Bronchial epithelial cell (primary cell): Measurements from ENCODE around the gene ENPP1. TPM values are rescaled to one million over a fixed set of nuclear protein-coding genes. Genes with fewer than 3 reads are reported as not detected.
A peak's percentile ranks its signal among the peaks of the same experiment; 100 is the strongest.

Source experiments
- DNase-seq: peaks from one replicate; pipeline ENCODE4 v3.0.0-alpha.2; 2010; ENCODE audit warnings: low read depth
- FAIRE-seq: peaks from 2 replicates; lab custom pipeline; 2011; peaks lifted over from hg19 to GRCh38; lab: Jason Lieb, UNC
- H3K27me3 ChIP-seq: 2 replicates; pipeline ENCODE4 v1.5.1; 2011; ENCODE audit warnings: low read length; ENCODE audit not compliant: control insufficient read depth, insufficient read depth
- H3K36me3 ChIP-seq: 2 replicates; pipeline ENCODE4 v1.5.1; 2011; ENCODE audit warnings: low read length; ENCODE audit not compliant: control insufficient read depth, insufficient read depth
- H3K4me3 ChIP-seq: 2 replicates; pipeline ENCODE4 v1.5.1; 2011; ENCODE audit warnings: mild to moderate bottlenecking, low read depth, low read length, control low read depth
- total RNA-seq: library from RNA; depleted of rRNA; stranded (reverse); fragments of >200 nt; gene quantifications from 2 replicates; pipeline ENCODE4 v1.2.1, GENCODE V29; 2014
- TF ChIP-seq, protein P1 (sequence below): IDR thresholded peaks from 2 replicates; pipeline ENCODE4 v1.5.1; 2011; ENCODE audit warnings: mild to moderate bottlenecking, moderate library complexity, low read length, control low read depth, inconsistent platforms; ENCODE audit not compliant: insufficient read depth, severe bottlenecking

Gene ENPP1
- total RNA-seq: under 0.01 and 0.26 TPM in 2 replicates

DNA sequence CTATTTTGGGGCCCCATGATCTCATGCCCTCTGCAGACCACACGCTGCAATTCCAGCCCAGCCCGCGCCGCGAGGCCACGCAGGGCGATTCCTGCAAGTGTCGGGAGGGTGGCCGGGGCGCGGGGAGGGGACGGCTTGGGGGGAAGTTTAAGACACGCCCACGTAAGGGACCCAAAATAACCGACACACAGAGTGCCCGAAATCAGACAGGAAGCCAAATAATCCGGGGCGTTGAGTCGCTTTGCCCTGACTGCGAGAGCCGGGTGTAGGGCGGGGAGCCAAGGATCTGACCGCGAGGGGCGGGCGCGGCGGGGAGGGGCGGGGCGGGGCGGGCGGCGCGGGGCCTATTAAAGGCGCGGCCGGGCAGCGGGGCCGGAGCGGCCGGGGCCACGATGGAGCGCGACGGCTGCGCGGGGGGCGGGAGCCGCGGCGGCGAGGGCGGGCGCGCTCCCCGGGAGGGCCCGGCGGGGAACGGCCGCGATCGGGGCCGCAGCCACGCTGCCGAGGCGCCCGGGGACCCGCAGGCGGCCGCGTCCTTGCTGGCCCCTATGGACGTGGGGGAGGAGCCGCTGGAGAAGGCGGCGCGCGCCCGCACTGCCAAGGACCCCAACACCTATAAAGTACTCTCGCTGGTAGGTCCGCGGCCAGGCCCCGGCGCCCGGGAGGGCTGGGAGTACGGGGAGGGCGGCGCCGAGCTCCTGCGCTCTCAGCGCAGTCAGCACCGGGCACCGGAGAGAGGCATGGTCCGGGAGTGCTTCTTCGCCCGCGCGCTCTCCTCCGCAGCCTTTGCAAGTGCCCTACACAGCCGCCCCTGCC, at the start of gene ENPP1:
Gene ENPP1, plus strand, starts transcription at position 377 of the 816 bp plus-strand sequence. Its CDS starts 16 bp downstream, at position 393.
- DNase-seq (peak; percentile 20), FAIRE-seq (no peak)
- Histone ChIP-seq H3K4me3 (peak within 1 kb of the TSS; percentile 47), H3K27me3 (peaks cover 2% of the 10 kb centered on the region), H3K36me3 (no peaks in the 10 kb centered on the region)
- TF ChIP-seq, protein P1, sequence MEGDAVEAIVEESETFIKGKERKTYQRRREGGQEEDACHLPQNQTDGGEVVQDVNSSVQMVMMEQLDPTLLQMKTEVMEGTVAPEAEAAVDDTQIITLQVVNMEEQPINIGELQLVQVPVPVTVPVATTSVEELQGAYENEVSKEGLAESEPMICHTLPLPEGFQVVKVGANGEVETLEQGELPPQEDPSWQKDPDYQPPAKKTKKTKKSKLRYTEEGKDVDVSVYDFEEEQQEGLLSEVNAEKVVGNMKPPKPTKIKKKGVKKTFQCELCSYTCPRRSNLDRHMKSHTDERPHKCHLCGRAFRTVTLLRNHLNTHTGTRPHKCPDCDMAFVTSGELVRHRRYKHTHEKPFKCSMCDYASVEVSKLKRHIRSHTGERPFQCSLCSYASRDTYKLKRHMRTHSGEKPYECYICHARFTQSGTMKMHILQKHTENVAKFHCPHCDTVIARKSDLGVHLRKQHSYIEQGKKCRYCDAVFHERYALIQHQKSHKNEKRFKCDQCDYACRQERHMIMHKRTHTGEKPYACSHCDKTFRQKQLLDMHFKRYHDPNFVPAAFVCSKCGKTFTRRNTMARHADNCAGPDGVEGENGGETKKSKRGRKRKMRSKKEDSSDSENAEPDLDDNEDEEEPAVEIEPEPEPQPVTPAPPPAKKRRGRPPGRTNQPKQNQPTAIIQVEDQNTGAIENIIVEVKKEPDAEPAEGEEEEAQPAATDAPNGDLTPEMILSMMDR: no peak

DNA sequence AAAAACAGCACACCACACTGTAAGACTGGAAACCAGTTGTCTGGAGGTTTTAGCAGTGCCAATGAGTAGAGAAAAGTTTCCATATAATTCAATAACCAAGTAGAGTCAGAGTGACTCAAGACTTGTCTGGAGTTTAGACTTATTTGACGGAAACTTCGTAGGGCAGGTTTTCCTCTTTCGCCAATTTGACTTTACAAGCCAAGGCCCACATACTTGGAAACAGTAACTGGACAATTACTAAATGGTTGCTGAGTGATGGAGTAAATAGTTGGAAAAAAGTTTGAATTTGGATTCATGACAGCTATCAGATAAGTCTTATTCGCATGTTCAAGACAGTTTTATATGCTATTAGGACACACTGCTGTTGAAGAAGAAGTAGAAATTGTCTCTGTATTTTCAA, 48.9 kb upstream of the ENPP1 start:
- TF ChIP-seq, protein P1: no peak
- no peak for FAIRE-seq
- no peaks in the 10 kb centered on the region for H3K27me3 ChIP-seq

DNA sequence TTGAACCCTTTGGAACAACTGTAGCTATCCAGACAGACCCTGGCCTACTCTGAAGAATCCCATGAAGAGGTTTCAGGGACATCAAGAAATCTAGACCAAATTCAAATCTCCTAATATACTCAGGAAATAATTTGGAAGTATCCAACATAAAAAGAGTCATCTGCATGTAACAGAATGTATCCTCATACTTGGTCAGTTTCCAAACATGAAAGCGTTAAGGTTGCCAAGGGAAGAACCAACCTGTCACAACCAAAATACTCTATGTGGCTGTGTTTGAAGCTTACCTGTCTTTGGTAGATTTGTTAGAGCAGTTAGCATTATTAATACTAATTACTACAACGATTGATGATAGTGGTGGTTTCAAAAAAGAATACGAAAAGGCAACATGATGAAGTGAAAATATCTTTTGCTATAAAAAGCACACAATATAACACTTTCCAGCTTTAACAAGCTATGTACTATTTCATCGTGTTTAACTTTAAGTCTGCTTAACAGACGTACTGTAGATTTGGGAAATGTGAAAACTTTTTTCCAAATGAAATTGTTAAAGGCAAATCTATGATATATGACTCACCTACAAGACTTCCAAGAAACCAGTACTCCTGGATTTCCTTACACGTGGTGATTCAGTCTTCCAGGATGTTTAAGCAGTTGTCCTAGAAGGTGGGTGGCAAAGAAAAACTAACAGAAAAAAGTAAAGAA, 46.6 kb upstream of the ENPP1 start:
- H3K27me3 ChIP-seq: no peaks in the 10 kb centered on the region
- no peak overlapping the region for H3K4me3 ChIP-seq
- no peaks in the 10 kb centered on the region for H3K36me3 ChIP-seq
- no peak for FAIRE-seq
- DNase-seq: peak; percentile 71
- TF ChIP-seq, protein P1: no peak

More for the DNA sequence above, 48.9 kb upstream of the ENPP1 start:
- Histone ChIP-seq H3K36me3 (no peaks in the 10 kb centered on the region), H3K4me3 (no peak overlapping the region)
- DNase-seq: no peak

DNA sequence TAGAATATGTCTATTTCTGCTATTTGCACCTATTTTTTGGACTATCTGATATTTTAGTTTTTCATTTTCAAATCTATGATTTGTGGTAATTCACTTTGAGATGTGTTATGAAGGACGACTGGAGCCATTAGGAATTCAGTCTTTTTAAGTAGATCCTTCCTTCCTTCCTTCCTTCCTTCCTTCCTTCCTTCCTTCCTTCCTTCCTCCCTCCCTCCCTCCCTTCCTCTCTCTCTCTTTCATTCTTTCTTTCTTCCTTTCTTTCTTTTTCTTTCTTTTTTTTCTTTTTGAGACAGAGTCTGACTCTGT, 46.1 kb upstream of the ENPP1 start:
- TF ChIP-seq, protein P1: no peak
- Histone ChIP-seq H3K36me3 (no peaks in the 10 kb centered on the region), H3K4me3 (no peak overlapping the region), H3K27me3 (no peaks in the 10 kb centered on the region)
- no peak for FAIRE-seq
- DNase-seq: no peak

DNA sequence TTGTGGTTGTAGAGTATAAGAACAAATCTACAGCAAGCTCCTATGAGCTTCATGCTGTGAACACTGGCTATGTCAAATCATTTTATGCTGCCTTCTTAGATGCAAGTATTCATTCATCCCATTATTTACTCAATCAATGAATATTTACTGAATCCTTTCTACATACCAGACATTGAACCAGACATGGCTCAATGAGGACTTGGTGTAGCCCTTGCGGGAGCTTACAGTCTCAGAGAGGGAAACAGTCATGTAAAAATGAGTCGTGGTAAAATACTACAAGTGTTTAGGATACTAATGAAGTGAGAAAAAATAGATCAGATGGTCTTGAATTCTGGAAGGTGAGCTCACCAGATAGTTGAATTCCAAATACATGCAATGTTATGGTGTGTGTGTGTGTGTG, 44.8 kb upstream of the ENPP1 start:
- Histone ChIP-seq H3K4me3 (no peak overlapping the region), H3K27me3 (no peaks in the 10 kb centered on the region), H3K36me3 (no peaks in the 10 kb centered on the region)
- no peak for DNase-seq
- FAIRE-seq: no peak
- TF ChIP-seq, protein P1: no peak
